Dendritic cell treated with granulocyte-macrophage colony-stimulating factor and Interleukin-4, amounts not matched to agents 40 ng/mL and 50 ng/mL, for 4 days (primary cell): ENCODE results near the gene SCAF4.
"Not testable (repeated sequence)": the region's sequence is repeated elsewhere in the genome, so short reads cannot be mapped to it uniquely, and the experiment has no call there.

ENCODE experiments used
- H3K27ac Mint-ChIP-seq: one replicate; pipeline ENCODE4 v1.8.0; 2022; ENCODE audit warnings: mild to moderate bottlenecking, mixed read lengths
- H3K27me3 Mint-ChIP-seq: one replicate; pipeline ENCODE4 v1.8.0; 2022; ENCODE audit warnings: mild to moderate bottlenecking, mixed read lengths
- H3K36me3 Mint-ChIP-seq: one replicate; pipeline ENCODE4 v1.8.0; 2022; ENCODE audit warnings: low read depth, mixed read lengths
- H3K4me1 Mint-ChIP-seq: one replicate; pipeline ENCODE4 v1.8.0; 2022; ENCODE audit warnings: low read depth, mixed read lengths
- H3K4me3 Mint-ChIP-seq: one replicate; pipeline ENCODE4 v1.8.0; 2022; ENCODE audit warnings: mild to moderate bottlenecking, moderate library complexity, mixed read lengths
- H3K9me3 Mint-ChIP-seq: one replicate; pipeline ENCODE4 v1.8.0; 2022; ENCODE audit warnings: mixed read lengths
- intact Hi-C: fragments of 100-400 bp; cut with micrococcal nuclease; formaldehyde crosslinking; loops from one replicate; pipeline ENCODE4 v1.15.0; 2022

SCAF4 gene

GRCh38 chr21:31667132-31667531 lies 64.8 kb downstream of the SCAF4 start:
- H3K27ac Mint-ChIP-seq, result no peak overlapping the region
- peaks cover 85% of the 10 kb centered on the region for H3K36me3 Mint-ChIP-seq
- no peak overlapping the region for H3K4me3 Mint-ChIP-seq
- H3K9me3 Mint-ChIP-seq, result no peaks in the 10 kb centered on the region
- intact Hi-C loops, result loop anchor here (5.0 kb wide), 1 partner anchor 55 kb away; no protein-coding TSS in a partner anchor
- no peaks in the 10 kb centered on the region for H3K27me3 Mint-ChIP-seq
- peaks cover 30% of the 10 kb centered on the region for H3K4me1 Mint-ChIP-seq

- peaks cover 34% of the 10 kb centered on the region for H3K4me1 Mint-ChIP-seq
- H3K27ac Mint-ChIP-seq, result no peak overlapping the region
- intact Hi-C loops, result loop anchor here (5.0 kb wide), 1 partner anchor 56 kb away; no protein-coding TSS in a partner anchor
These were observed 65.4 kb downstream of the SCAF4 start for GRCh38 chr21:31666445-31667010.

GRCh38 chr21:31665869-31666268 lies 66.0 kb downstream of the SCAF4 start:
- not testable (repeated sequence) for H3K27me3 Mint-ChIP-seq, H3K4me3 Mint-ChIP-seq, H3K9me3 Mint-ChIP-seq
- intact Hi-C loops, result loop anchor here (5.0 kb wide), 1 partner anchor 56 kb away; no protein-coding TSS in a partner anchor
- Mint-ChIP-seq H3K36me3 (peaks cover 84% of the 10 kb centered on the region), H3K4me1 (peaks cover 41% of the 10 kb centered on the region), H3K27ac (peak overlapping the region; percentile 10)

More at GRCh38 chr21:31666445-31667010, 65.4 kb downstream of the SCAF4 start:
- H3K27me3 Mint-ChIP-seq, result no peaks in the 10 kb centered on the region
- peaks cover 83% of the 10 kb centered on the region for H3K36me3 Mint-ChIP-seq
- H3K4me3 Mint-ChIP-seq, result no peak overlapping the region
- no peaks in the 10 kb centered on the region for H3K9me3 Mint-ChIP-seq

GRCh38 chr21:31665397-31665796 lies 66.5 kb downstream of the SCAF4 start:
- H3K4me1 Mint-ChIP-seq, result peaks cover 43% of the 10 kb centered on the region
- peaks cover 81% of the 10 kb centered on the region for H3K36me3 Mint-ChIP-seq
- no peak overlapping the region for H3K4me3 Mint-ChIP-seq
- H3K9me3 Mint-ChIP-seq, result no peaks in the 10 kb centered on the region
- peak overlapping the region; percentile 10 for H3K27ac Mint-ChIP-seq
- intact Hi-C loops, result loop anchor here (5.0 kb wide), 1 partner anchor 57 kb away; no protein-coding TSS in a partner anchor
- no peaks in the 10 kb centered on the region for H3K27me3 Mint-ChIP-seq

- Mint-ChIP-seq H3K27me3 (no peaks in the 10 kb centered on the region), H3K27ac (no peak overlapping the region), H3K4me1 (peaks cover 48% of the 10 kb centered on the region), H3K9me3 (no peaks in the 10 kb centered on the region), H3K4me3 (no peak overlapping the region), H3K36me3 (peaks cover 81% of the 10 kb centered on the region)
- intact Hi-C loops, result no loop called here
These were observed 68.2 kb downstream of the SCAF4 start for GRCh38 chr21:31663584-31664249.

- intact Hi-C loops, result no loop called here
- Mint-ChIP-seq H3K4me1 (peaks cover 36% of the 10 kb centered on the region), H3K27ac (peak overlapping the region; percentile 89), H3K4me3 (peak overlapping the region; percentile 87), H3K9me3 (no peaks in the 10 kb centered on the region), H3K36me3 (peaks cover 52% of the 10 kb centered on the region), H3K27me3 (peaks cover 4% of the 10 kb centered on the region)
These were observed 71.3 kb downstream of the SCAF4 start for GRCh38 chr21:31660591-31660990.

- intact Hi-C loops, result no loop called here
- Mint-ChIP-seq H3K27ac (peak overlapping the region; percentile 89), H3K4me3 (peak overlapping the region; percentile 87), H3K9me3 (no peaks in the 10 kb centered on the region), H3K4me1 (peaks cover 33% of the 10 kb centered on the region), H3K27me3 (peaks cover 5% of the 10 kb centered on the region), H3K36me3 (peaks cover 49% of the 10 kb centered on the region)
These were observed 71.7 kb downstream of the SCAF4 start for GRCh38 chr21:31660259-31660565.

- Mint-ChIP-seq H3K9me3 (no peaks in the 10 kb centered on the region), H3K4me1 (peaks cover 37% of the 10 kb centered on the region), H3K27ac (peak within 1 kb of the TSS; percentile 89), H3K36me3 (peaks cover 44% of the 10 kb centered on the region), H3K27me3 (peaks cover 8% of the 10 kb centered on the region), H3K4me3 (peak within 1 kb of the TSS; percentile 96)
- intact Hi-C loops, result loop anchor here (1.0 kb wide), 1 partner anchor 73 kb away; the partner anchor contains the start of gene SCAF4
These were observed 72.2 kb downstream of the SCAF4 start, which contains the start of gene SOD1 for GRCh38 chr21:31659536-31660258. Gene SOD1 (plus strand): TSS chr21:31659693. CDS start chr21:31659770, 77 bp downstream.

- no peaks in the 10 kb centered on the region for H3K9me3 Mint-ChIP-seq
- peaks cover 39% of the 10 kb centered on the region for H3K36me3 Mint-ChIP-seq
- peaks cover 32% of the 10 kb centered on the region for H3K4me1 Mint-ChIP-seq
- intact Hi-C loops, result loop anchor here (1.0 kb wide), 1 partner anchor 73 kb away; the partner anchor contains the start of gene SCAF4
- H3K27me3 Mint-ChIP-seq, result peaks cover 8% of the 10 kb centered on the region
- peak overlapping the region; percentile 89 for H3K27ac Mint-ChIP-seq
- H3K4me3 Mint-ChIP-seq, result peak overlapping the region; percentile 96
These were observed 72.7 kb downstream of the SCAF4 start for GRCh38 chr21:31659286-31659535.

- intact Hi-C loops, result no loop called here
- Mint-ChIP-seq H3K27me3 (peaks cover 8% of the 10 kb centered on the region), H3K9me3 (no peaks in the 10 kb centered on the region), H3K27ac (no peak overlapping the region), H3K4me3 (no peak overlapping the region), H3K4me1 (peaks cover 28% of the 10 kb centered on the region), H3K36me3 (peaks cover 29% of the 10 kb centered on the region)
These were observed 73.9 kb downstream of the SCAF4 start for GRCh38 chr21:31658053-31658452.

- Mint-ChIP-seq H3K9me3 (no peaks in the 10 kb centered on the region), H3K27me3 (peaks cover 8% of the 10 kb centered on the region)
- intact Hi-C loops, result no loop called here
These were observed 75.5 kb downstream of the SCAF4 start for GRCh38 chr21:31656199-31657095.

GRCh38 chr21:31654821-31655580 lies 76.9 kb downstream of the SCAF4 start:
- peak overlapping the region; percentile 47 for H3K4me3 Mint-ChIP-seq
- H3K27ac Mint-ChIP-seq, result peak overlapping the region; percentile 4
- H3K9me3 Mint-ChIP-seq, H3K36me3 Mint-ChIP-seq, H3K27me3 Mint-ChIP-seq, intact Hi-C loops: not testable (repeated sequence)
- peaks cover 11% of the 10 kb centered on the region for H3K4me1 Mint-ChIP-seq

More at GRCh38 chr21:31656199-31657095, 75.5 kb downstream of the SCAF4 start:
- no peak overlapping the region for H3K4me3 Mint-ChIP-seq
- no peak overlapping the region for H3K27ac Mint-ChIP-seq
- H3K4me1 Mint-ChIP-seq, result peaks cover 19% of the 10 kb centered on the region
- H3K36me3 Mint-ChIP-seq, result peaks cover 18% of the 10 kb centered on the region

GRCh38 chr21:31654340-31654739 lies 77.6 kb downstream of the SCAF4 start:
- intact Hi-C loops, result no loop called here
- Mint-ChIP-seq H3K4me3 (no peak overlapping the region), H3K9me3 (no peaks in the 10 kb centered on the region), H3K36me3 (peaks cover under 1% of the 10 kb centered on the region), H3K4me1 (peaks cover 11% of the 10 kb centered on the region), H3K27ac (no peak overlapping the region), H3K27me3 (peaks cover 8% of the 10 kb centered on the region)
